Stimulated activated CD8-positive, alpha-beta memory T cell treated with anti-CD3 and anti-CD28 coated beads, Interleukin-4, amount 100 ng/mL, for 1 hour (primary cell): ENCODE results near the gene ZFPM1.
"Not testable (repeated sequence)": the region's sequence is repeated elsewhere in the genome, so short reads cannot be mapped to it uniquely, and the experiment has no call there.

Source experiments
- DNase-seq, 2 donors: peaks; one replicate each; pipeline ENCODE4 v3.0.0-alpha.2; 2020; ENCODE audit warnings: low read depth in 2 of 2, low spot score in 1 of 2

Gene ZFPM1

GRCh38 chr16:88453217-88453531, at the start of gene ZFPM1:
TSS of gene ZFPM1 (plus strand) at chr16:88453280. CDS start at chr16:88453639, 359 bp downstream.
- DNase-seq, result no peak

DNA sequence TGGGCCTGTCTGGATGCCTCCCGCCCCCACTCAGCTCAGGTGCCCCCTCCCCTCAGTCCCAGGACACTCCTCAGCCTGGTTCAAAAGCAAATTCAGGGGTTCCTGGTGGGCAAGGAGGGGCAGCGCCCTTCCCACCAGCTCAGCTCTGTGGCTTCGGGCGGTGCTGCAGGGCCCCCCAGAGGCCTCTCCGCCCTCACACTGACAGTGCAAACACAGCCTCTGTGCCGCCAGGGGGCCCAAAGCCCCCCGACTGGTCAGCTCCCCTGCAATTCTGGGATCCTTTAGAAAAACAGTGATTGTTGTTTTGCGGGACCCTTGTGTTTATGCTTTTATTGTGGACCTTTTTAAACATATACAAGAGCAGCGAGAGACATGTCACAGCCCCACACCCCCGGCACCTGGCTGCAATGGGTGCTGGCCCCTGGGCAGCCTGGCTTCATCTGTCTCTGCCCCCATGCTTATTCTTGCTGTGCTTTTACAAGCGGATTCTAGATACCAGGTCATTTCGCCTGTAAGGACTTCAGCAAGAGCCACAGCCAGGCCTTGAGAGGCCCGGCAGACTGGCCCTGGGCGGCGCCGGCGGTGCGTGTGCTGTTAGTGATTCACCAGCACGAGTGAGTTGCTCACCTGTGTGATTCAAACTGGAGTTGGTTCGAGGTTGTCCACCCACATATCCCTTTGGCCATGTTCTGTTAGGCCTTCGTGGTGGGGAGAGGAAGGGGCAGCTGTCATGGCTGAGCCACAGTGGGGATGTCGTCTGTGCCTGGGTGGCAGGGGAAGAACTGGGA, 49.1 kb upstream of the ZFPM1 start:
- no peak for DNase-seq

GRCh38 chr16:88404769-88405168, 48.3 kb upstream of the ZFPM1 start:
- no peak for DNase-seq

GRCh38 chr16:88405216-88406060, 47.6 kb upstream of the ZFPM1 start:
- DNase-seq, result no peak

DNA sequence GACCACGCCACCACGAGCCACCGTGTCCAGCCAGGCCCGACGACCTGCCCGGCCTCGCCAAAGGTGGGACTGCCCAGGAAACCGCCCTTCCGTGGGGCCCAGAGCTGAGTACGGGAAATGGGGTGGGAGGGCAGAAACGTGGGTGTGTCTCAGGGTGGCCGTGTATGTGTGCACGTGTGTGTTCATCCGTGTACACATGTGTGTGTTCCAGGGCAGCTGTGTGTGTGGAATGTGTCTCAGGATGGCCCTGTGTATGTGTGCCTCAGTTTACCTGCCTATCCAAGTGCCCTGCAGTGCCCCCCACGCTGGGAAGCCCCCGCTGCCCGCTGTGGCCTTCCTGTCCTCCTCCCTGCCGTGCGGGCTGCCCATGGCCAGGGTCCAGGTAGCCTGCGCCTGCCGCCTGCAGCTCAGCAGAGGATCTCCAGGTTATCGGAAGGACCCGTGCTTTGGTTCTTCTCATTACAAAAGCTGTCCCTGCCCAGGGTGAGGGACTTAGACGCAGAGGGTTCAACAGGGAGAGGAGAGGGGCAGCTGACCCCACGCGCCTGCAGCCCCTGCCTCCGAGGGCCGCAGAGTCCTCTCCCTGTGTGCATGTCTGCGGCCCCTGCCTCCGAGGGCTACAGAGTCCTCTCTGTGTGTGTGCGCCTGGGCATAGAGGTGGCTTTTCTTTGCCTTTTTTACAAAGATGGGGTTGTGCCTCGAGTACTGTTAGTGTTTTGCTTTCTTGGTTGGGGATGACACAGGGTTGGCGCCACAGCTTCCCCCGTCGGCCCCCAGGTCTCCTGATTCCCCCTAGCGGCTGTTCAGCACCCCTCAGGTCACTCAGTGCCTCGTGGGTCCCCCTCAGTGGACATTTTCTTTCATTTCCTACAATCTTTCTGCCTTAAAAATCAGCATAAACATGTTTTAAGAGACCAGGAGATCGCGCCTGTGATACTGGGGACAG, 46.7 kb upstream of the ZFPM1 start:
- no peak for DNase-seq

- no peak for DNase-seq
Measured at GRCh38 chr16:88407042-88407420, 46.0 kb upstream of the ZFPM1 start.

GRCh38 chr16:88407807-88408206, 45.3 kb upstream of the ZFPM1 start:
- no peak for DNase-seq

DNA sequence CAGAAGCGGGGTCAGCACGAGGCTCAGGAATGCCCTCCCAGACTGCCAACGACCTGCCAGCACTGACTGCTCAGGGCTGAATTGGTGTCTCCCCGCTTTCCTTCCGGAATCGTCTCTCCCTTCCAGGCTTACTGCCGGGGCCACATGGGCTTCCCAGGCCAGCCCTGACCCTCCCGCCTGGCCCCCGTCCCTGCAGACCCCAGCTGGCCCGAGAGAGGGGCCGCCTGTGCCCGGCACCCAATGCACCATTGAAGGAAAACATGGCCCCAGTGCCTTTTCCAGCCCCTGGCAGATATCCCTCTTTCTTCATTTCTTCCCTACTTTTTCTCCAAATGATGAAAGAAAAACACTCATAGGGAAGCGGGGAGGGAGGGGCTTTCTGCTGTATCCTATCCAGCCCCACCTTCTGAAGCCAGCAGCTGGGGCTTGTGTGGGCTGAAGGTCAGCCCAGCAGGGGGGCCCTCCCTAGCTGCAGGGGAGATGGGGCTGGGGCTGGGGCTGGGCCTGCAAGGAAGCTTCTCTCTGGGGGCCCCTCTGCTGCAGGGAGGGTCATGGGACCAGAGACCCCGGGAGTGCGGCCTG, 44.4 kb upstream of the ZFPM1 start:
- no peak for DNase-seq

- no peak for DNase-seq
Measured at GRCh38 chr16:88409296-88410065, 43.6 kb upstream of the ZFPM1 start.

GRCh38 chr16:88410297-88410968, 42.6 kb upstream of the ZFPM1 start:
- not testable (repeated sequence) for DNase-seq

- no peak for DNase-seq
Measured at GRCh38 chr16:88411951-88412576, 41.0 kb upstream of the ZFPM1 start.

- DNase-seq, result no peak
Measured at GRCh38 chr16:88412766-88413165, 40.3 kb upstream of the ZFPM1 start.

- DNase-seq, result no peak
Measured at GRCh38 chr16:88413231-88413630, 39.8 kb upstream of the ZFPM1 start.

- DNase-seq, result no peak
Measured at GRCh38 chr16:88413631-88414030, 39.4 kb upstream of the ZFPM1 start.

DNA sequence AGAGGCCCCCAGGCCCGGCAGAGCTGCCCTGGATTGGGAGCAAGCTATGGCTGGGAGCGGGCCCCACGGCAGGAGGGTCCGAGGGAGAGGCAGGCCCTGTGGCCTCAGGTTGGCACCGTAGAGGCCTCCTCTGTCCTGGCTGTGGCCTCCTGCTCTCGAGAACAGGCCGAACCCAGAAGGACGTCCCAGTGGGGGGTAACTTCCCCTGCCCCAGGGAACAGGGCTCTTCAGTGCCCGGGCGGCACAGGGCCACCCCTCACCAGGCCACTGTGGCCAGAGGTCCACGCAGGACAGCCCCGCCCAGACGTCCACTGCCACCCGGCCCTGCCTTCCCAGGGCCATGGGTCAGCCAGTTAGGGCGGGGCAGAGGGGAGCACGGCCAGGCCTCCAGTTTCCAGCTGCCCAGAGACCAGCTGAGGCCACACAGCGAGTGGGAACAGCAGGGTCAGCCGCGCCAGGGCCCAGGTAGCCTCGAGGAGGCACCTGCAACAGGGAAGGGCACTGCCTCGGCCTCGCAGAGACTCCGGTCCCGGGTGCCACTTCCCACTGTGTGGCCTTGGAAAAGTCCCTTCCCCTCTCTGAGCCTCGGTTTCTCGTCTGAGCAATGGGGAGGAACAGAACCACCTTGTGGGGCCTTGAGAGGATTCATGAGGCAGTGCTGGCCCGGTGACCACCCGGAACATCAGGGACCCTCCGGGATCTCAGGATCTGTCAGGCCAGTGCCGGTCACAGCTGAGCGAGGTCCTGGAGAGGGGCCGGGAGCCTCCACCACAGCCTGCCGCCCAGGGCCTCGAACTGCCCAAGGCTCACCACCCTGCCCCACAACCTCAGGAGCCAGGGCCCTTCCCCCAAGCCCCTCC, 38.3 kb upstream of the ZFPM1 start:
- no peak for DNase-seq

GRCh38 chr16:88415381-88415705, 37.7 kb upstream of the ZFPM1 start:
- no peak for DNase-seq

- no peak for DNase-seq
Measured at GRCh38 chr16:88415713-88416323, 37.3 kb upstream of the ZFPM1 start.

DNA sequence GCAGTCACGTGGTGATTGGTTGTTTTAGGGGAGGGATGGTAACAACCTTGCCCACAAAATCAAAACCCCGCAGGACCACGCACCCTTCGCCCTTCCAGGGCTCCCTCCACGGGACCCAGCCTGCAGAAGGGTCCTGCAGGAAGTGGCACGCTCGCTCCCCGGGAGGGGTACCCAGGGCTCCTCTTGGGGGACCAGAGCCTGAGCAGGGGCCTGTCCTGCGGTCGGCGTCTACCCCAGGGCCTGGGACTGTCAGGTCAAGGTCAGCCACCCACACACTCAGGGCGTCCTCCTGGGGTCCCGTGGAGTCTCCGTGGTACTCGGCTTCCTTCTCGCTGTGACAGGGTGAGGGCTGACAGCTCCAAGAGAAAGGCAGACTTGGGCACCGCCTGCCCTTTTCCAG, 36.4 kb upstream of the ZFPM1 start:
- DNase-seq, result no peak
